H1 (cell line): Measurements from ENCODE around the gene ACAD10. TPM values are rescaled to one million over a fixed set of nuclear protein-coding genes. Genes with fewer than 3 reads are reported as not detected.

Experiments used
- ASH2L ChIP-seq: fragments of 200-600, 300-600 bp; sonication (generic); IDR thresholded peaks from one replicate; pipeline ENCODE4 v1.7.1; 2017; ENCODE audit warnings: low read length
- E2F6 ChIP-seq: IDR thresholded peaks from 2 replicates; pipeline ENCODE4 v1.6.1; 2012; ENCODE audit warnings: inconsistent platforms
- EZH2 ChIP-seq: fragments of 200-600 bp; sonication (generic); IDR thresholded peaks from 2 replicates; pipeline ENCODE4 v1.7.1; 2012; ENCODE audit warnings: low read depth, mild to moderate bottlenecking, moderate library complexity, low read length, inconsistent platforms; ENCODE audit not compliant: severe bottlenecking
- JUND ChIP-seq: IDR thresholded peaks from 2 replicates; pipeline ENCODE4 v1.6.1; 2011; ENCODE audit warnings: mild to moderate bottlenecking, improper control_type of control experiment, low read length
- NANOG ChIP-seq: IDR thresholded peaks from 2 replicates; pipeline ENCODE4 v1.6.1; 2011; ENCODE audit warnings: low read length, low read depth, mild to moderate bottlenecking, inconsistent platforms; ENCODE audit not compliant: insufficient read depth, poor library complexity, severe bottlenecking
- SIRT6 ChIP-seq: IDR thresholded peaks from one replicate; pipeline ENCODE4 v1.7.1; 2012; ENCODE audit warnings: low read length, inconsistent platforms
- YY1 ChIP-seq: IDR thresholded peaks from 2 replicates; pipeline ENCODE4 v1.6.1; 2011; ENCODE audit warnings: low read depth, mild to moderate bottlenecking, low read length
- polyA plus RNA-seq, 7 experiments: library from polyadenylated mRNA; depleted of rRNA in 3 of 7; stranded (reverse) in 5 of 7; unstranded in 2 of 7; fragments of >200 nt in 5 of 7; fragments of 200-250 nt in 2 of 7; gene quantifications; 1 replicate in 5 of 7; 2 replicates in 1 of 7; 4 replicates in 1 of 7; pipeline versions ENCODE4 v1.2.1 to v1.2.3, GENCODE V29; 2011 to 2013; ENCODE audit warnings: missing spikeins in 2 of 7, mixed read lengths in 2 of 7
- total RNA-seq: library from RNA; stranded (reverse); fragmentation: NEBNext Ultra II Directional; extraction: Animal tissue kit (Norgen Biotek cat#: 25700); gene quantifications from 2 replicates; pipeline ENCODE4 v1.2.1, GENCODE V29; 2021

Gene ACAD10
- total and polyA plus RNA-seq, 2 of the 8 experiments (the other 6 are each of a cell fraction or from before 2014, with no cell fraction given): 17.3 to 23.3 TPM

- TF ChIP-seq YY1: 0 out of 2 replicates have a peak, but pooled peaks have one; percentile 21
- no peak for TF ChIP-seq EZH2
- peak; percentile 68 for TF ChIP-seq ASH2L
- no peak for TF ChIP-seq NANOG
- no peak for TF ChIP-seq SIRT6
- 0 out of 2 replicates have a peak, but pooled peaks have one; percentile 12 for TF ChIP-seq E2F6
- no peak for TF ChIP-seq JUND
These were observed 49.5 kb upstream of the ACAD10 start (continued) for GRCh38 chr12:111636209-111636945.
